Activated CD8-positive, alpha-beta memory T cell treated with anti-CD3 and anti-CD28 coated beads for 4 hours (primary cell): ENCODE results near the gene TTYH3.

ENCODE experiments used
- DNase-seq, 2 donors: peaks; one replicate each; pipeline ENCODE4 v3.0.0-alpha.2; 2020; ENCODE audit warnings: low read depth in 2 of 2

TTYH3 gene

DNA sequence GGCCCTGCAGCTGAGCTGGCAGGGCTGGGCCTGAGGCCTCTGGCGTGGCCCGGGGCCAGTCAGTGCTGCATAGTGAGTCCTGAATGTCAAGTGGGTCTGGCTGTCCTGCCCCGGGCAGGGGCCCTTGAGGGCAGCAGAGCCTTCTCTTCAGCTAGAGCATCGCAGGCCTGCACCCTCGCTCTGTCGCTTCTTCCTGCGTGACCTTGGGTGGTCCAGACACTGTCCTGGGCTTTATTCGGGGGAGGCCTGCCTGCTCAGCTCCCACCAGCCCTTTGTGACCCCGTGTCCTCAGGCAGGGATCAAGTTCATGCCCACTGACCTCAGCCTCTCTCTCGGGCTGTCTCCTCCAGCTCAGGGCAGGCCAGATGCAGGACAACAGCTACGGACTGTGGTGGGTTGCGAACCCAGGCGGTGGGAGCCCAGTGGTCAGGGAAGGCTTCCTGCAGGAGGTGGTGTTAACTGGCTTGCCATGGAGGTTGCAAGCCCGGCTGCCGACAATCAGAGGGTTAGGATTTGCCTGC lies 3.4 kb downstream of the TTYH3 start:
- DNase-seq: no peak

DNA sequence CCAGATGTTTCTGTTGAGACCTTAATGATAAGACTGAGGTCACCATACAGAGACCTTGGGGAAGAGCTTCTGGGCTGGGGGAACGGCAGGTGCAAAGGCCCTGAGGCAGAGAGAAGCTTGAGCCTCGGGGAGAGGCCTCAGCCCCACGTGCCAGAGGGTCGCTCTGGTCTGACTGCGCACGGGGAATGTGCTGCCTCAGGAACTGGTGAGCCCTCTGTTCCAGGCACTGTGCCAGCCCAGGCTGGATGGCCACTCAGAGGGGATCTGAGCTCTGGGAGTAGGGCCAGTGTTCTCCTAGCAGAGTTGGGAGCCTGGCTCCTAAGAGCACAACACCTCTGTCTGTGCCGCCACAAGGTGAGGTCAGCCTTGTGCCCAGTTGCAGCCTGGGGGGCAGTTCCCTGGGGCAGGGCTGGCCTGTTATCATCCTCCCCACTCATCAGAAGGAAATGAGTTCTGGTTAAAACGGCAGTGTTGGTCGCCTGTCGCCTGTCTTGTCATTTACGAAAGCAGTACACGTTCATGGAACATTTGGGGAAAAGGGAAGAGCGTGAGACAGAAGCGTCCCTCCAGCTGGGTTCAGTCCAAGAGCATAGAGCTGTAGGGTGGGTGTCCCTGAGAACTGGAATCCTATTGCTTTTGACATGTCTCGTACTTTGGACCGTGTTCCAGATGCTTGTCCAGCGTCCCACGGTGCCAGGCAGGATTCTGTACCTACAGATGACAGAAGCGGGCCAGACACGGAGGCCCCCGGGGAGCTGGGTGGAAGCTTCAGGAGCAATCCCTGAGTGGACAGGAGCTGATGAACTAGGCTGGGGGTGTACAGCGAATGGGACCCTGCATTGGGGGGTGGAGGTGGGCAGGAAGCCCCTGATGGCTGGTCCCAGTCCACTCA lies 4.3 kb downstream of the TTYH3 start:
- DNase-seq: no peak

DNA sequence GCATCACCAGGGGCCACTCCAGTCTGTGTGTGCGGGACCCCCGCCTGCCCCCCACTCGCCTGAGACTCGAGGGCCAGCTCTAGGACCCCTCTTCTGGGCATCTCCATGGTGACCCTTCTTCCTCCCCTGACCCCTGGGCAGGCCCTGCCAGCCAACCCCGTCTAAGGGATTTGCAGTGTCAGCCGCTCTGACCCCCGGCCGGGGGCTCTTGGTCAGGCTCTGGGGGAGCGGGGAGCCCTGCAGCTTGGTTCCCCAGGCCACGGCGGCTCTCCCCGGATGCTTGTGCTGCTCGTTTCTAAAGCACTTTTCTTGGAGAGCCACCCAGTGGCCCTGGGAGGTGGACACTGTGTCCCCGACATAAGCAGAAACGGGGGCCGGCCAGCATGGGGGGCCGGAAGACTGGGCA lies 5.3 kb downstream of the TTYH3 start:
- no peak for DNase-seq

DNA sequence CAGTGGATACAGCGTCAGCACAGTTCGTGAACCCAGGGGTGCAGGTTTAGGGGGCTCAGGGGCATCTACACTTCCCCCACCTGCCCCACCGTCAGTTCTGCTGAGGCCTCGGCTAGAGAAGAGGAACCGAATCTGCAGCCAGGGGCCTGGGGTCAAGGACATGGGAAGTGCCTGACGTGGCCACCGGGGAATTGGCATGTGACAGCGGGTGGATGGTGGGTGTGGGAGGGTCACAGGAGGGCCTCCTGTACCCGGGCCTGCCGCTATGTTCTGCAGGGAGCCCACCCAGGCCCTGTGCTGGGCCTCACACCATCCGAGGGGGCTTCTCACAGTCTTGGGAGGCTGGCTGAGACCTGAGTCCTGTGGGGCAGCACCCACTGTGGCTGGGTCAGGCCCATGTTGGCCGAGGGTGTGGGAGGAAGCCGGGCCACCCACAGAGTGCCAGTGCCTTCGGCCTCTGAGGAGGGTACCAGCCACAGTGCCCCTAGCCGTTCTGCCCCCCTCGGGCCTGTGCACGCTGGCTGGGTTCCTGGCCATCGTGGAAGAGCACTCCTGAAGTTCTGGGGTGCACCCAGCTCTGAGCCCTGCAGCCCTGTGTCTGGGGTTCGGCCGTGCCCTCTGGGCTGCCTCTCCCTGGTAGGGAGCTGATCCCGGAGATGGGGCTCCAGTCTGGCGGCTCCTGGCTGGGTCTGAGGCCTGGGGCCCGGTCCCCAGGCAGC lies 5.9 kb downstream of the TTYH3 start:
- no peak for DNase-seq

DNA sequence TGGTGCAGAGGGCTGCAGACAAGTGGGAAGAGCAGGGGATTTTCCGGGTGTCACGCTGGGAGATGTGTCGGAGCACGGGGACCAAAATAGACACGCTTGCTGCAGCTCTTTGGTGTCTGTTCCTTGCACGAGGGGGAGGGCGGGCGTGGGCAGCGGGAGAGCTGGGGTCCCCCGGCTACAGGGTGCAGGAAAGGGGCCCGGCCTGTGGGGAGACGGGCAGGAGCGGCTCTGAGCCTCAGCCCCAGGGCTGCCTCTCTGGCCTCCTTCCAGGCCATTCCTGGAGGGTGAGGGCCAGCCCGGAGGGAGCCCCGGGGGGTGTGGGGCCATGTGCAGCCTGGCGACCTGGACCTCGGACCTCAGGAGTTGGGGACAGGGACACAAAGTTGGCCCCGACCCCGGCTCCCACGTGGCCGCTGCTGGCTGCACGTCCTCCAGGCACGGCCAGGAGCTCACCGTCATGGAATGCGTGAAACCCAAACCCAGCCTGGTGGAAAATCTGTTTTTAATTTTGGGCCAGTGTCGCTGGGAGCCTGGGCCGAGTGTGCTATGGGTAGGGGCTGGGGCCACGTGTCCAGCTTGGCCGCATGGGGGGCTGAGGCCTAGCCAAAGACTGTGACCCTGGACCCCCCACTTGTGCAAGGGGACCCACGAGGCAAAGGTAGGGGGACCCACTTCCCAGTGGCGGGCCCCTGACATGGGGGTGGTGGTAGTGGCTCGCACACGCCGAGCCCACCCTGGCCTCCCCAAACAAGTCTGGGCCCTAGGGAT lies 6.6 kb downstream of the TTYH3 start:
- DNase-seq: no peak

DNA sequence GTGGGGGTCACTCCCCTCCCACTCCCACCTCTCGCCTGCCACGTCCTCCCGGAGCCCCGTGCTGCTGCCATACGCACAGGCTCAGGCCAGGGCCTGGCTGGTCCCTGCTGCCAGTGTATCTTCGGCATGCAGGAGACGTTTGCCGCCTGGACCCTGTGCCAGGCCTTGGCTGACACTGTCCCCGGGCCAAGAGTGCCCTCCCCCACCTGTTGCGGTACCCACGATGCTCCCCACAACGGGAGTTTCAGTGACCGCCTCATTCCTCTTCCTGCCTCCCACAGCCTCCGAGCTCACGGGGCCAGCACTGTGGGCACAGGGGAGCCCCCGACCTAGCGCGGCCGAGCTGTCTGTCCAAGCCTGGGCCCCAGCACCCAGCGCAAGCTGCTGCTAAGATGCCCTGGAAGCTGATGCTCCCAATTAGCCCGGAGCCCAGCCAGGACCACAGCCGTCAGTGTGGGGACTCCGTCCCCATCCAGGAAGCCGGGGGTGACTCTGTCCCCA lies 7.4 kb downstream of the TTYH3 start:
- no peak for DNase-seq

DNA sequence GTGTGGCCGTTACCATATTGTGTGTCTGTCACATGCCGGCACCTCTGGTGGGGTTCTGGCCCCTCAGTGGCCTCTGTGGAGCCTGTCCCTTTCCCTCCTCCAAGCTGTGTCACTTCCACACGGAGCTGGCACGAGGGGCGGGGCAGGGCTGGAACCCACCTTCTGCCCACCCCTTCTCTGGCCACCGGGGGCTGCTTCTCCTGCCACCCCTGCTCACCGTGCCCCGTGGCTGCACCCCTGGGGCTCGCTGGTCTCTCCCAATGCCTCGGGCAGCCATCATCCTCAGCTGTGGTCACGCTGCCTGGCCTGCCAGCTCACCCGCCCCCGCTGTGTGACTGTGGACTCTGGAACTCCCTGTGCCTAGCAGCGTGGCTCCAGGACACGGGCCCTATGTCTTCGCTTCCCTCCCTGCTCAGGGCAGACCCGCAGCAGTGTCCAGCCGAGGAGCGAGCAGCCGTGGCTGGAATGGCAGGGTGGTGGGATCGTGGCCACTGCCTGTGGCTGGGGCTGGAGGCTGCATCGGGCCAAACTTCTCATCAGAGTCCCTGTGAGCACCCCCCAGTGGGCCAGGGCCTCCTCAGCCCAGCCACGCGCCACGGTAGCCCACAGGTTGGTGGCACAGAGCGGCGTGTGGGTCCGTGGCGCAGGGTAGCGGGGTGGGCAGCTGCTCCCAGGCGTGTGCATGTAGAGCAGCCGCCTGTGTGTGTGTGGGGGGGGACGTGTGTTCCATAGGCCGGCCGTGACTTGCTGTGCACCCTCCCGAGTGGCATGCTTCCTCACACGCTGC lies 8.1 kb downstream of the TTYH3 start:
- no peak for DNase-seq

DNA sequence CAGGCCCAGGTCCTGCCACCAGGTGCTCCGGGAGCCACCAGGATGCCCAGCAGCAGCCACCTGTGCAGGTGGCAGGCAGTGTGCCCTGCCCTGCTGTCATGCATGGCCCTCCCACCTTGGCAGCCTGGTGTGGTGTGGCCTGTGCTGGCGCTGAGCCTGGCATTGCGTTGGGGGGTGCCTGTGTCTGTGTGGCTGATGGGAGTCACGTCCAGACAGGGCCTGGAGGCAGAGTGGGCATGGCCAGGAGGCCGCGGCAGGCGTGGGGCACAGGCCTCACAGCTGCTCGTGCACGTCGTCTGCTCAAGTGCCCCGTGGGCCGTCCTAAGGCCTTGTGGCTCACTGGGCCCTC lies 8.7 kb downstream of the TTYH3 start:
- DNase-seq: no peak

DNA sequence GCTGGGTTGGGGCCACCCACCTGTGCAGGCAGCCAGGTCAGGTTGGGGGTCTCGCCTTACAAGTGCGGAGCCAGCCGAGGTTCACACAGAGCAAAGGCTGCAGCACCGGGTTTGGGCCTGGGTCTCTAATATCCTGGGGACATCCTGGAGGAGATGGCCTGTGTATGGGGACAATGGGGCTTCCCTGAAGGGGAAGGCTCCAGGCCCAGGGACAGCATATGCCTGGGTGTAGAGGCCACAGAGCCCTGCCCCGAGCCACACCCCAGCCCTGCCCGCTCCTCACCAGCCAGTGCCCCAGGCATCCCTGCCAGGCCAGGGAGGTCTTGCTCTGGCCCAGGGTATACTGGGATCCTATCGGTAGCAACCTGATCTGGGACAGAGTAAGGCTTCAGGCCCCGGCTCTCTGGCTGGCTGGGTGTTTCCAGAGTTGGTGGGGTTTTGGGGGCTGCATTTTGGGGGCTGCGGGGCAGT lies 9.1 kb downstream of the TTYH3 start:
- DNase-seq: no peak

DNA sequence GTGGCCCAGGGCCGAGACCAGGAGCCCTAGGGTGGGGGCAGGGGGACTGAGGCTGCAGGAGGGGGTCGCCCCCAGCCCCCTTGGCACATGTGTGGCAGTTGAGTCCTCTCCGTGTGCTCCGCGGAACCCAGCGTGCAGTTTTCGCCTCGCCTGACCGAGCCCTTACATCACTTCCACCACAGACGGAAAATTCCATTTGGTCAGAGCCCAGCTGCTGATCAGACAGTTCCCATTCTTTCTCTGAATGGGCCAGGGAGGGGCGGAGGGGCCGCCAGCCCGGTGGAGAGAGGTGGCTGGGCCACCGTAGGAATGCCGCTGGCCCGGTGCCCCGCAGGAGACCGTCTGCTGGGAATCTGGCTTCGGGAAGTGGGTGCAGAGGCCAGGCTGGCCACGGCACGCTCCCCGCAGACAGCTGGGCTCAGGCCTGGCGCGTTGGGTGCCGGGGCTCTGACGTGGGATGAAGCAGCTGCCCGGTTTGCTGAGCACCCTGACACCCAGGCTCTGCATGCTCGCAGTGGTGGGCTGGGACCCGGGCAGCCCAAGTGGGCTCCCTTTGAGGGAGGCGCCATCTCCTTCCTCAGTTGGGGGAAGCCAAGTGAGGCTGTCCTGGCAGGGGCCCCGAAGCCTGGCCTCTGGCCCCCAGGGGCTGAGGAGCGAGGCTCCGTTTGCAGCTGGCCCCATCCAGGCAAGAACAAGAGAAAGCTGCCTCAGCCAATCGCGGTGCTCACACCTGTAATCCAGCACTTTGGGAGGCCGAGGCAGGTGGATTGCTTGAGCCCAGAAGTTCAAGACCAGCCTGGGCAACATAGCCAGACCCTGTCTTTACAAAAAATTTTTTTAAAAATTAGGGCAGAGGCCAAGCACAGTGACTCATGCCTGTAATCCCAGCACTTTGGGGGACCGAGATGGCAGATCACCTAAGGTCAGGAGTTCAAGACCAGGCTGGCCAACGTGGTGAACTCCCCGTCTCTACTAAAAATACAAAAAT lies 9.9 kb downstream of the TTYH3 start:
- DNase-seq: no peak

DNA sequence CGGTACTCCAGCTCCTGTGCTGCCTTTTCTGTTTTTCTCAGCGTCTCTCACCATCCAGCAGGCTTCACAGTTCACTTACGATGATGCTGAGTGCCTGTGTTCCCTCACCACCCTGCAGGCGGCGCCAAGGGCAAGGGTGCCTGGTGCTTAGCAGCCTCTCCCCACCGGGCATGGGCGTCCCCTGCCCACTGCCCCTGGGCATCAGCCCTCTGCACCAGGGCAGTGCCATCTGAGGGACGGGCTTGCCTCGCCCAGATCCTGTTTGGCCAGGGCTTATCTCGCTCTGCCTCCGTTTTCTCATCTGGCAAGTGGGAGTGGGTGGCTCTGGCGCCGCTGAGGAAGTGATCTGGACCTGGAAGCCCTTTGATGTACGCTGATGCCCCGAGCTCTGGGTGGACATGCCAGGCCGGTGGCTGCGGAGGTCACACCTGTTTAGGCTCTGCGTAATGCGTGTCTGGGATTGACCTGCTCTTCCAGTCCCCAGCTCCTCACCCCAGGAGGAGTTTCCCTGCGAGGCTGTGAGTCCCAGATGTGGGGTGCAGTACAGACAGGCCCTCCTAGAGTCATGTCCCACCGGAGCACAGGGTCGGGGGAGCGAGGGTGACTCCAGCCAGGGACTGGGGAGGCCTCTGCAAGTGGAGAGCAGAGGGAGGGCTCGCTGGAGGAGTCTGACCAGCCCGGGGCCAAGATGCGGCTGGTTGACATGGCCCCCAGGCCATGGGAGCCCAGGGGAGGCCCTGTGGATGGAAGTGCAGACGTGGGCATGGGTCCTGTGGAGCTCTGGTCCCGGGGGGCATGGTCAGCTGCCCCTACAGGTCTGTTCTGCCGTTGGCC lies 11.8 kb downstream of the TTYH3 start:
- DNase-seq: no peak

DNA sequence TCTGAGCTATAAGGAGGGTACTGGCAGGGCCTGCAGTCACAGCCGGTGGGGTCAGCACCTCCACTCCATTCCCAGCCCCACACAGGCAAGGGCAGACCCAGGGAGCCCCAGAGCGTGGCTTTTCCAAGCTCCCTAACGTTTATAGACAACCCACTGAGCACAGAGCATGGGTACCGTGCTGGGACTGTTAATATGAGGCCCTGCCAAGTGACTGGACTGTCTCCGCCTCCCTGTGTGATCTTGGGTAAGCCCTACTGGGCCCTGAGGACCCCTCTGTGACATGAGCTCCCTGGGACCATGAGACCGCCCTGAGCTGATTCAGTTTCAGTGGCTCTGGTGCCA lies 12.4 kb downstream of the TTYH3 start:
- no peak for DNase-seq

DNA sequence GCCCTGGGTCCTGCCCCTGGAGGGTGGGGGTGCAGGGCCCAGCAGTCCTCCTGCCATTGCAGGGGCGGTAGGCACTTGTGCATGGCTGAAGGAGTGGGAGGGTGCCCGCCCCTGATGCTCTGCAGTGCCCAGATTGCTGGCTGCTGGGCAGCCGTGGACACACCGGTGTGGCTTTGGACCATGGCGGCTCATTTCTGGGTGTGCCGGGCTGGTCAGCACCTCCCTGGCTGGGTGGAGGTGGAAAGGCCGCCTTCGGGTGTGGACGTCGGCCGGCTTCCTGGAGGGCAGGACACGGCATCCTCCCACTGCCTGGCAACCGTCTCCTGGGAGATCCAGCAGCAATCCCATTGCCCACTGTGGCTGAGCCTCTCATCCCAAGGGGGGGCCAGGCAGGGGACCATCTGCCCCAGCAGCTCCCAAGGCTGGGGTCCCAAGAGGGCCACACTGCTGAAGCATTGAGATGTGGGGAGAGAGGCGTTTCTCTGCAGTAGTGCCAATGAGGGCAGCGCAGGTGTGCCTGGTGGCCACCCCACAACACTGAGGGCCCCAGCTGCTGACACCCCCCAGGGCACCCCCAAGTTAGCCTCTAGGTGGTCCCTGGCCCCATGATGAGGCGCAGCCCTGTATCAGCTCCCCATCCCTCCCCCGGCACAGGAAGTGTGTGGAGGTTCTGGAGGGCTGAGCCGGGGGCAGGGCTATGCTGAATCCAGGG lies 12.9 kb downstream of the TTYH3 start:
- no peak for DNase-seq

DNA sequence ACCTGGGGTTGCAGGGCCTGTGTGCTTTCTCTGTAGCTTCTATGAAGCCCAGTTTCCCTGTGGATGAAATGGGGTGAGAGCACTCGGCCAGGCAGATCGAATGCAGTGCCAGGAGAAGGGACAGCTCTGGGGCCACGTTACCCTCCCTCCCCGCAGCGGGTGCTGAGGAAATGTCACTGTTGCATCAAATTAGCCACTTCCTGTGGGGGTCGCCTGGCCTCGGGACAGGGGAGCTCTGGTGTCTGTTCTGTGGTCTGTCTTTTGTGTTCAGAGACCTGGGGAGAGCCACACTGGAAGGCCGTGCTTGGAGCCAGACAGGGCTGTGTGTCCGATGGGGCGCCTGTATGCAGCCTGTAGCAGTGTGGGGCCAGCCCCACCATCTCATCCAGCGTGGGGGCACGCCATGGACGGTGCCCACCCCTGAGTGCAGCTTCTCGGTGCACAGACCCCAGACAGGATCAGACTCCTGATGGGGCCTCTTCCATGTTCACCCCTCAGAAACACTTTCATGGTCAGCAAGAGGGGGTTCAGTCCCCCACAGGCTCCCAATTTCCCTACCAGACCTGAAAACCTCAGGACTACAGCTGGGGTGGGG lies 13.6 kb downstream of the TTYH3 start:
- no peak for DNase-seq

DNA sequence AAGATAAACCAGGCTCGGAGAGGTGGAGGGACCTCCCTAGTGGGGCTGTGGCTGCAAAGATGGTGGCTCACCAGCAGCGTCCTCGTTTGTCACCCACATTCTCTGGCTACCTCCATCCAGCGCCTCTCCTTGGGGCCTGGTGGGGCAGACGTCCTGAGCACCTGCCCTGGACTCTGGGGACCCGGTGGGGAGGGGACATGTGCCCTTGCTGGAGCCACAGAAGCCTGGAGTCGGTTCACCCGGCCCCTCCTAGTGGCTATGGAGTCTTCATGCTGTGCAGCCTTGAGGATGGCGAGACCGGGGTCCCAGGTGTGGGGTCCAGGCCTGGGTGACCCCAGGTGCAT lies 14.5 kb downstream of the TTYH3 start:
- DNase-seq: no peak

DNA sequence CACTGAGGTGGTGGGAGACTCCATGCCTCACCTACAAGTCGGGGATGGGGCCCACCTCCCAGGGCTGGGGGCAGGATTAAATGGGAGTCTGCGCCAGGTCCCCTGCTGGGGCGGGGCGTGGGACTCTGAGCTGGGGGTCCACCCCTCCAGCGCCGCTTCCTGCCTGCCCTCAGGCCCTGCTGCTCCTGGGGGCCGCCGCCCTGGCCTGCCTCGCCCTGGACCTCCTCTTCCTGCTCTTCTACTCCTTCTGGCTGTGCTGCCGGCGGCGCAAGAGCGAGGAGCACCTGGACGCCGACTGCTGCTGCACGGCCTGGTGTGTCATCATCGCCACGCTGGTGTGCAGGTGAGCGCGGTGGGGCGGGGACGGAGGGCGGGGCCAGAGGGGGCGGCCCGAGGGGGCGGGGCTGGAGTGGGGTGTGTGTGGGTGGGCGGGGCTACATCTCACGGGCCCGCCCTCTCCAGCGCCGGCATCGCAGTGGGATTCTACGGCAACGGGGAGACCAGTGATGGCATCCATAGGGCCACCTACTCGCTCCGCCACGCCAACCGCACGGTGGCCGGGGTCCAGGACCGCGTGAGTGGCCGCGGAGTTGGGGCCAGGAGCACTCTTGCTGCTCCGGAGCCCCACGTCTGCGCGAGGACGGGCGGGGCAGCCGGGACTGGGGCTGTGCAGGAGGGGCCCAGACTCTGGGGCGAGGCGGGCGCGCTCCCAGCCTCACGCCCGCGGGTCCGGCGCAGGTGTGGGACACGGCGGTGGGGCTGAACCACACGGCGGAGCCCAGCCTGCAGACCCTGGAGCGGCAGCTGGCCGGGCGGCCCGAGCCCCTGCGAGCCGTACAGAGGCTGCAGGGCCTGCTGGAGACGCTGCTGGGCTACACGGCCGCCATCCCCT lies 15.1 kb downstream of the TTYH3 start:
- DNase-seq: no peak

DNA sequence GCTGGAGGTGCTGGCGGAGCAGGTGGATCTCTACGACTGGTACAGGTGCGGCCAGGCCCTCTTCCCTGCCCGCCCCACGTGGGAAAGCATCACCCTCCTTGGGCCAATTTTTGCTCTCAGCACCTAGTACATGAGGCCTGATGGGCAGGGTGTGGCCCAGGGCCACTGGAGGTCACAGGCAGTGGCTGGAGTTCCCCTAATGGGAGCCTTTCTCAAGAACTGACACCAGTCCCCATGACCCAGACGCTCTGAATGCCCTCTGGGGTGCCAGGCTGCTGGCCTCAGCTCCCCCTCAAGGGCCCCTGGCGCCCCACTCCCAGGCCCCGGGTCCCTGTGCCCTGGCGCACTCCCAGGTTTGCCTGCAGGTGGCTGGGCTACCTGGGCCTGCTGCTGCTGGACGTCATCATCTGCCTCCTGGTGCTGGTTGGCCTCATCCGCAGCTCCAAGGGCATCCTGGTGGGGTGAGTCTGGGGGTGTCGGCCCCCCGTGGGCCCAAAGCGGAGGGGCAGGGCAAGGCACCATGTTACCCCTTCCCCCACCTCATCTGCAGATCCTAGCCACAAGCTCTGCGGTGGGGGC lies 15.9 kb downstream of the TTYH3 start:
- DNase-seq: no peak
